NCI-H2227 (cell line): Measurements from ENCODE around the gene GALNT9.

ENCODE experiments used
- DNase-seq: peaks from one replicate; lab custom pipeline; 2025; ENCODE audit not compliant: unreplicated experiment; lab: John Stamatoyannopoulos, UW

The GALNT9 gene

GRCh38 chr12:132174015-132174838 is 155.2 kb downstream of the GALNT9 start:
- DNase-seq: no peak

DNA sequence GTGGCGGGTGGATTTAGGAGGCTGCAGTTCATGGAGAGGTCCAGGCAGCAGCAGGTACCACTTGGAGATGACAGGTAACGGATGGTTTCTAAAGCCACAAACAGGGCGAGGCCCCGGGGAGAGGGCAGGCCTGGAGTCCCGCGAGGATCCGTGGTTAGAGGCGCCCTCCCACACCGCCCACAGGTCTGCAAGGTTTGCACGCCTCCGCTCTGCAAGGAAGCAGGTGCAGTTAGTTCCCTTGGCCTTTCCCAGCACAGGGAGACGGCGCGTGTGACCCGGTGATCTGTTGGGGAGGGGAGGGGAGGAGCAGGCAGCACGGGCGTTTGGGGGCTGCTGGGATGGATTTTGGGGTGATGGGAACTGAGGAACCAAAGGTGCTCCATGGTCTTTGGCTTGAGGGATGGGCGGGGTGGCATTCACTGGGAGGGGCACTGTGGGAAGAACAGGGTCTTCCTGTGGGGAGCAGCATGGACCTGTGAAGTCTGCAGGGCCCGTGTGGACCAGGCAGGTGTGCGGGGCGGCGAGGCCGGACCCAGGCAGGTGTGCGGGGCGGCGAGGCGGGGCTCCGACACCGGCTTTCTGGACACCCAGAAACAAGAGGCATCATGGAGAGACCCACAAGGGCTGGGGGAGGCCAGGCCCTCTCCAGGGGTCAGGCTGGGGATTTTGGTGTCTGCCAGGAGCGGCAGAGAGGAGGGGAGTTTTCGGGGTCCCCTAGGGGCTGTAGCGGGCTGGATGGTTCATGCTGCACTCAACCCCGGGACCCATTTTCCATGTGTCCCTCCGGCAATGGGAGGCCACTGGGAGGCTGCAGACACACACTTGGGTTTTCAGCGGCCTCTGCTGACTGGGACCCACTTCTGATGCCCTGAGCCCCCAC is 156.0 kb downstream of the GALNT9 start:
- DNase-seq: no peak

DNA sequence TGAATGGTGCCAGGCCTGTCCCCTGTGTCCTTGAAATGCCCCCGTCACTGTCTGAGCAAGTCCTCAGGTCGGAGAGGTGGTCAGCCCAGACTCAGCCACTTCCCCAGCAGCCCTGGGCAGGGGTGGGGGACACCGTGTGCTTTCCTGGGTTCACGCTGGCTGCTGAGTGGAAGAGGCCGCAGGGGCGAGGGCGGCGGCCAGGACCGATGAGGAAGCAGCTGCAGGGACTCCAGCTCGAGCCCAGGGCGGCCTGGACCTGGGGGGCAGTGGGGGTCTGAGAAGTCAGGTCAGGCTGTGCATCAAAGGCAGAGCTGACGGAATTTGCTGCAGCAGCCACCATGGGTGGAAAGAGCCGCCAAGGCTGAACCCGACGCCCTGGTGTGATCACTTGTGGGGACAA is 156.8 kb downstream of the GALNT9 start:
- DNase-seq: no peak

GRCh38 chr12:132171968-132172521 is 157.3 kb downstream of the GALNT9 start:
- no peak for DNase-seq

GRCh38 chr12:132171293-132171967 is 158.0 kb downstream of the GALNT9 start:
- DNase-seq: no peak

DNA sequence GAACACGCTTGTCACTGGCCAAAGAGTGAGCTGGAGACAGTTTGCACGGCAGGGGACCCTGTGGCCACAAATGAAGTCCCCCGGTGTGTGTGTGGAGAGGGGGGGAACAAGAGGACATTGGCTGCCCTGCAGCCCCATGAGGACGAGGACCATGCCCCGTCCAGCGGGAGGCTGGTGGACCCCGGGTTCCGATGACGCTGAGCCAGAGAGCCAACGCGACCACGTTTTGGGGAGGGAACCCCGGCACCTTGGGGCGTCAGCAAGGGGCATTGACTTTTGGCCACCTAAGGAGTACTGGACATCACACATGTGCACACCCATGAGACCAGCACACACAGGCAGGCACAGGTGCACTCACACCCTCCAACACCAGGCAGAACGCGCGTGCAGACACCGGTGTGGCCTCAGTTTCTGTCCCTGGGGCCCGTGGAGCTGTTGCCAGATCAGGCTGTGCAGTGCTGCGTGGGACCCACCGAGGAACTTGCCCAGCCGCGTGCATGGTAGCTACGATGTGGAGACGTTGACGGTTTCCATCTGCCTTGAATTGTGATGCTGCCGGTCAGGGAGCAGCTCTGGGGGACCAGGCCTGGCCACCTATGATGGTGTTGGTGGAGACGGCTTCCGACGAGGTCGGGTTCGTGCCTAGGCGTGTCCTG is 158.6 kb downstream of the GALNT9 start:
- DNase-seq: no peak

DNA sequence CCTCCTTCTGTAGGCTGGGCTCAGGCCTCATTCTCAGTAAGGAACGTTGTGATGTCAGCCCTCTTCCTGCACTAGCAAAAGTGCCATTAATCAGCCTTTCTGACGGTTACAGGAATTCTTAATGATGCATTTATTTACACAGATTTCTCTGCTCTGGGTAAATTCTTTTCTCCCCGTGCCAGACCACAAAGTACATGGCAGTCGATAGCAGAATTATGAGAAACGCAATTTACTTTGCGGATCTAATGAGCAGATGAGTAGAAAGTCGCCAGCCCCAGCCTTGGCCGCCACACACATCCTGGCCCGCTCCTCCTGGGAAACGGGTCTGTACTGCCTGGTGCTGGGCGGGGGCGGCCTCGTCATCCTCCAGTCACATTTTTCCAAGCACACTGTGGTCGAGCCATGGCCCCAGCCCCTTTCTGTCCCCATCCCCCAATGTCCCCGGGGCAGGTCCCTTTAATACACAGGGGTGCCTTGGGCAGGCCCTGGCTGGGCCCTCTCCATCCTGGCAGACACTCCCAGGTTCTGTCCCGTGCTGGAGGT is 159.2 kb downstream of the GALNT9 start:
- DNase-seq: no peak

DNA sequence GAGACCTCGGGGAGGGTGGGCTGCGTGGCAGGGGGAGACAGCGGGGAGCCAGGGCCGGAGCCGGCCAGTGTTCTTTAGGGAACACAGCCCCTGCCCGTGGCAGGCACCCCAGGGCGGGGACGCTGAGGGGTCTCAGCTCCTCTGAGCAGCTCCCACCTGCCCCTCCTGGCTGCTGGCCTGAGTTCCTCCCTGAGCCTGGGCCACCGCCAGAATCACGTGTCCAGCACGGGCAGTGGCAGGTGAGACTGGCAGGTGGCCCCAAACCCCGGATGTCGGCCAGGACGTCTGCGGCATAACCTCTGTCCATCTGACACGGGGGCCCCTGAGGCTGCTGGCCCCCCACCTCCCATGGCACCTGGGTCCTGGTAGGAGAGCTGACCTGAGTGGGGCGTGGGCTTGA is 160.0 kb downstream of the GALNT9 start:
- no peak for DNase-seq

- no peak for DNase-seq
These were observed 160.9 kb downstream of the GALNT9 start for GRCh38 chr12:132168311-132169031.

- no peak for DNase-seq
These were observed 161.6 kb downstream of the GALNT9 start for GRCh38 chr12:132167611-132168310.

DNA sequence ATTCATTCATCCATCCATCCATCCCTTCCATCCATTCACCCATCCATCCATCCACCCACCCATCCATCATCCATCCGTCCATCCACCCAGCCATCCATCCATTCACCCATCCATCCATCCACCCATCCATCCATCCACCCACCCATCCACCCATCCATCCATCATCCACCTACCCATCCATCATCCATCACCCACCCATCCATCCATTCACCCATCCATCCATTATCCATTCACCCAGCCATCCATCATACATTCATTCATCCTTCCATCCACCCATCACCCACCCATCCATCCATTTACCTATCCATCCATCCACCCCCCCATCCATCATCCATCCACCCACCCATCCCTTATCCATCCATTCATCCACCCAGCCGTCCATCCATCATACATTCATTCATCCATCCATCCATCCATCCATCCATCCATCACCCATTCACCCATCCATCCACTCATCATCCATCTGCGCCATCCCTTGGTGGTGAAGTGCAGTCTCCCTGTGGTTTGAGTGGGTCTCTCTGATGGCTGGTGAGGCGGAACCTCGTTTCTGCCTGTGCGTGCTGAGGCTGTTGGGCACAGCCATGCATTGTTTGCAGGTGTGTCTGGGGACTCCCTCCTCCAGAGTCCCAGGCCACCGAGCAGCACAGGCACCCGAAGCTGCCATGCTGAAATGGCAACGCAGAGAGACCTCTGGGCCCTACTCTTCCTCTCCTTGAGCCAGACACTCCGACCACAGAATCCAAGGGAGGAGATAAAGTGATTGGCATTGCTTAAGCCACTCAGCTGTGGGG is 162.4 kb downstream of the GALNT9 start:
- no peak for DNase-seq

GRCh38 chr12:132166093-132166492 is 163.3 kb downstream of the GALNT9 start:
- no peak for DNase-seq

- no peak for DNase-seq
These were observed 163.8 kb downstream of the GALNT9 start for GRCh38 chr12:132165584-132165983.

- no peak for DNase-seq
These were observed 165.0 kb downstream of the GALNT9 start for GRCh38 chr12:132164426-132164825.

DNA sequence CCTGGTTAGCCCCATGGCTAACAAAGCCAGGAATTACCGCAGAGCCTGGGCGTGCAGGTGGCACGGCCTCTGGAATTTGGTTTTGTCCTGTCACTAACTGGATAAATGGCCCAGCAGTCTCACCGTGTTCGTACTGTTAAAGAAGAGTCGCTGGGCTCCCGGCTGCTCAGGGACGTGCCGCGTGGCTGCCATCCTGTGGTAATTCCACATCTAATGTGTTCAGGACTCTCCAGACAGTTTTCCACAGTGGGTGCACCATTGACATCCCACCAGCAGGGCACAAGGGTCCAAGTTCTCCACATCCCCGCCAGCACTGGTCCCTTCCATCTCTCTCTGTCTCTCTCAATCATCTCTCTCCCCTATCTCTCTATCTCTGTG is 165.5 kb downstream of the GALNT9 start:
- peak; percentile 13 for DNase-seq

DNA sequence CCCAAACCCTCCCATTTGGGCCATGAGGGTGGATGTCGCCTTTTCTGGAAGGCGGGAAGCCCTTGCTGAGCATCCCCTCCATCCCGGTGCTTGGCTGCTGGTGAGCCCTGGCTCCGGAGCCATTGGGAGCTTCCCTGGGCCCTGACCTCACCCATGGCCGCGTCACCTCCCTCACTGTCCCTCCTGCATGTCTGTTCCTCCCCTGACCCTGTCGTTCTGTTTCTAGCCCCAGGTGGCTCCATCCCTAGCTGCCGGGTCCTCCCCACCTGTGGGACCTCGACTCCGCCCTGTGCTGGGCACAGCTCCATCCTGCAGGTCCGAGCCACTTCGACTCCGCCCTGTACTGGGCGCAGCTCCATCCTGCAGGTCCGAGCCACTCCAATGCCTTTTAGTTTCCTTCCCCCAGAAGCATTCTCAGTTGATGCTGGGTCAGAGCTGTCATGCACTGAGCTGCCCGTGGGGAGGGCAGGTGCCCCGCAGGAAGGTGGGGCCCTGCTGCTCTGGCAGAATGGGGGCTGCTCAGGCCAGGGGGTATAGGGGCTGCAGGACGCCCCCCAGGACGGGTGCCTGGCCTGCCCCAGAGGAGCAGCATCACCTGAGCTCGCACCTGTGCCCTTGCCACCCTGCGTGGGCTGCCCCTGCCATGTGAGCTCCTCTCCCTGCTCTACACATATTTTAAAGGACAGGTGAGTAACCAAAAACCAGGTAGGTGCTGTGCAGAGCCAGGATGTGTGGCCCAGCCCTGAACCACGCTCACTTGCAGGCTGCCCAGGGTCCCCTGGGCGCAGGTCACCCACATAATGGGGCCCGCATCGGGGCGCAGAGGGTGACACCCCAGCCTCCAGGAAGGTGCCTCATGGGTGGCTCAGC is 166.1 kb downstream of the GALNT9 start:
- no peak for DNase-seq

DNA sequence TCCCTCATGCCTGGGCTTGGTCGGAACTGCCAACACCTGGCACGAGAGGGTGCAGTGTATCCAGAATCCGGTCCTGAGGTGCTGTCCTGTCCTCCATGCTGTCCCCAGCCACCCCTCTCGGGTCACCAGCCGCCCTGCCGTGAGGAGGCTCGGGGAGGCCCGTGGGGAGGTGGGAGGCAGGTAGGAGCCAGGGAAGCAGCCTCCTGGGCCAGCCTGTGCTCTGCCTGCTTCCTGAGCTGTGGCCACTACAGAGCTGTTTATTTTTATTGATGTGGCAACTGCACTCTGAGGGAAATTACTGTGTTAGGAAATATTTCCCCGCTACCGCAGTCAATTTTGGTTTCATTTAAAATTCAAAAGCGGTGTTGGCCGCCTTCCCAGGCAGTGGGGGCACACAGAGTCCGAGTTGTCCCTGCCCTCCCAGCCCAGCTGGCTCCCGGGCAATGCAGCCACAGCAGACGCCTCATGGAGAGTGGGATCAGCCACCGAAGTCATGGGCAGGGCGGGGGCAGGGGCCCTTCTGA is 166.8 kb downstream of the GALNT9 start:
- no peak for DNase-seq
